Stimulated activated CD8-positive, alpha-beta memory T cell treated with anti-CD3 and anti-CD28 coated beads, Interleukin-2, amount 100 ng/mL, for 48 hours (primary cell): ENCODE measurements around the gene TNIP1.

Experiments
- DNase-seq, 2 donors: peaks; one replicate each; pipeline ENCODE4 v3.0.0-alpha.2; 2020; ENCODE audit warnings: low read depth in 2 of 2

The TNIP1 gene

GRCh38 chr5:151002250-151002649 is 78.6 kb downstream of the TNIP1 start:
- DNase-seq: no peak

- no peak for DNase-seq
Observed at GRCh38 chr5:151001436-151001835, 79.4 kb downstream of the TNIP1 start.

- DNase-seq: no peak
Observed at GRCh38 chr5:150999704-151000442, 81.0 kb downstream of the TNIP1 start.

- DNase-seq: no peak
Observed at GRCh38 chr5:150993826-150994412, 86.9 kb downstream of the TNIP1 start.

GRCh38 chr5:150993422-150993821 is 87.4 kb downstream of the TNIP1 start:
- DNase-seq: no peak

GRCh38 chr5:150992705-150993104 is 88.1 kb downstream of the TNIP1 start:
- DNase-seq: no peak

GRCh38 chr5:150989695-150990094 is 91.1 kb downstream of the TNIP1 start:
- DNase-seq: no peak

GRCh38 chr5:150987746-150988145 is 93.1 kb downstream of the TNIP1 start:
- DNase-seq: no peak
